ENCODE data around the gene ARHGAP15.
A peak's percentile ranks its signal among the peaks of the same experiment; 100 is the strongest.

ARHGAP15 gene

GRCh38 chr2:143582046-143582747 is 453.0 kb downstream of the ARHGAP15 start:
- peak; percentile 19 for DNase-seq (ENCODE audit: low read depth)

- DNase-seq (ENCODE audit: low read depth): no peak
Measured at GRCh38 chr2:143584936-143585335, 455.7 kb downstream of the ARHGAP15 start.

GRCh38 chr2:143586119-143586518 is 456.9 kb downstream of the ARHGAP15 start:
- DNase-seq (ENCODE audit: low read depth): no peak

GRCh38 chr2:143588746-143589145 is 459.5 kb downstream of the ARHGAP15 start:
- no peak for DNase-seq (ENCODE audit: low read depth)

GRCh38 chr2:143594161-143594560 is 464.9 kb downstream of the ARHGAP15 start:
- no peak for DNase-seq (ENCODE audit: low read depth)

- no peak for DNase-seq (ENCODE audit: low read depth)
Measured at GRCh38 chr2:143594745-143595144, 465.5 kb downstream of the ARHGAP15 start.

- DNase-seq (ENCODE audit: low read depth): no peak
Measured at GRCh38 chr2:143600116-143600515, 470.9 kb downstream of the ARHGAP15 start.

- no peak for DNase-seq (ENCODE audit: low read depth)
Measured at GRCh38 chr2:143601828-143602227, 472.6 kb downstream of the ARHGAP15 start.

- DNase-seq (ENCODE audit: low read depth): no peak
Measured at GRCh38 chr2:143603035-143603655, 473.9 kb downstream of the ARHGAP15 start.

GRCh38 chr2:143603846-143604565 is 474.8 kb downstream of the ARHGAP15 start:
- no peak for DNase-seq (ENCODE audit: low read depth)

GRCh38 chr2:143604566-143604959 is 475.3 kb downstream of the ARHGAP15 start:
- DNase-seq (ENCODE audit: low read depth): no peak

GRCh38 chr2:143607231-143608062 is 478.2 kb downstream of the ARHGAP15 start:
- peak; percentile 4 for DNase-seq (ENCODE audit: low read depth)

- no peak for DNase-seq (ENCODE audit: low read depth)
Measured at GRCh38 chr2:143608063-143608423, 478.8 kb downstream of the ARHGAP15 start.

- DNase-seq (ENCODE audit: low read depth): no peak
Measured at GRCh38 chr2:143608758-143609157, 479.5 kb downstream of the ARHGAP15 start.

GRCh38 chr2:143611336-143611735 is 482.1 kb downstream of the ARHGAP15 start:
- DNase-seq (ENCODE audit: low read depth): no peak

GRCh38 chr2:143615562-143615961 is 486.3 kb downstream of the ARHGAP15 start:
- DNase-seq (ENCODE audit: low read depth): no peak

GRCh38 chr2:143616452-143616851 is 487.2 kb downstream of the ARHGAP15 start:
- DNase-seq (ENCODE audit: low read depth): no peak

- DNase-seq (ENCODE audit: low read depth): no peak
Measured at GRCh38 chr2:143617803-143618415, 488.7 kb downstream of the ARHGAP15 start.

GRCh38 chr2:143622106-143622505 is 492.9 kb downstream of the ARHGAP15 start:
- DNase-seq (ENCODE audit: low read depth): no peak

GRCh38 chr2:143623231-143623908 is 494.2 kb downstream of the ARHGAP15 start:
- DNase-seq (ENCODE audit: low read depth): no peak

GRCh38 chr2:143623909-143624260 is 494.7 kb downstream of the ARHGAP15 start:
- DNase-seq (ENCODE audit: low read depth): no peak

Measured in ELR (cell line).